NB4 (cell line): ENCODE measurements around the gene VEGFB.
A peak's percentile ranks its signal among the peaks of the same experiment; 100 is the strongest.

Experiments used
- DNase-seq: peaks from one replicate; pipeline ENCODE4 v3.0.0; 2010; ENCODE audit warnings: low read depth
- H3K4me3 ChIP-seq: one replicate; pipeline ENCODE4 v1.5.1; 2011; ENCODE audit warnings: mild to moderate bottlenecking, low read depth, low read length, moderate library complexity
- CTCF ChIP-seq: IDR thresholded peaks from one replicate; pipeline ENCODE4 v1.5.1; 2012; ENCODE audit warnings: low read depth, low read length
- MYC ChIP-seq: IDR thresholded peaks from 2 replicates; pipeline ENCODE4 v1.6.1; 2011; ENCODE audit warnings: low read depth, low read length
- POLR2A ChIP-seq: IDR thresholded peaks from 2 replicates; pipeline ENCODE4 v1.6.1; 2011; ENCODE audit warnings: mild to moderate bottlenecking; ENCODE audit not compliant: insufficient read length; ENCODE audit errors: extremely low read depth
- TF ChIP-seq, protein P1 (sequence below): IDR thresholded peaks from 2 replicates; pipeline ENCODE4 v1.6.1; 2011; ENCODE audit warnings: low read depth, low read length

Gene VEGFB

DNA sequence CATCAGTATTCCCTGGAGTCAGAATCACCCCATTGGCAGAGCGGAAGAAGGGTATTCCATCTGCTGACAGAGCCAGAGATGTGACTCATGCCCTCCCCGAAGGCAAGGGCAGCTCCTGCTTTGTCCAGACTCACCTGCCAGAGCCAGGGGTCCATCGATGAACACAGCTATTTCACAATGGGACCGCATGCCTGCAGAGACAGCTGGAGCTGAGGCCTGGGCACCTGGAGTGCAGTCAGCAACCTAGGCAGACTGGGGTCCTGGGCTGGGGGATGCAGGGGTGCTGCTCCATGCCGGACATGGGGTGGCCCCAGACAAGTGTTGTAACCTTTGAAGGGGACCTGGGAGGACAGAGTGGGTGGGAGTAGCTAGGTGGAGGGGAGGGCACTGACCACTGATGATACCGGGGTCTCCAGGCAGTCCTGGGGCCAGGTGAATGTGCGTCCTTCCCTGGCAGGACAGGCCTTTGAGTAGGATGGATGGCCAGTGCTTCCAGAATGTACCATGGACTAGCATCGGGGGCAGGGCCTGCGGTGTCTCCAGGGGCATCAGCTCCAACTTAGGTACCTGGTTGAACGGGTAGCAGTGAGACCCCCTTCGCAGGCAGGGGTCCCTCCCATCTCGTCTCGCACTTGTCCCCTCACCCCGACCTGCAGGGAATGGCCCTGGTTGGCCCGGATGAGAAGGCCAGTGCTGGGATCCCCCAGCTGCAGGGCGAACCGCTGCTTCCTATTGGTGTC, 10.1 kb upstream of the VEGFB start:
- no peak for TF ChIP-seq MYC
- no peak for TF ChIP-seq CTCF

DNA sequence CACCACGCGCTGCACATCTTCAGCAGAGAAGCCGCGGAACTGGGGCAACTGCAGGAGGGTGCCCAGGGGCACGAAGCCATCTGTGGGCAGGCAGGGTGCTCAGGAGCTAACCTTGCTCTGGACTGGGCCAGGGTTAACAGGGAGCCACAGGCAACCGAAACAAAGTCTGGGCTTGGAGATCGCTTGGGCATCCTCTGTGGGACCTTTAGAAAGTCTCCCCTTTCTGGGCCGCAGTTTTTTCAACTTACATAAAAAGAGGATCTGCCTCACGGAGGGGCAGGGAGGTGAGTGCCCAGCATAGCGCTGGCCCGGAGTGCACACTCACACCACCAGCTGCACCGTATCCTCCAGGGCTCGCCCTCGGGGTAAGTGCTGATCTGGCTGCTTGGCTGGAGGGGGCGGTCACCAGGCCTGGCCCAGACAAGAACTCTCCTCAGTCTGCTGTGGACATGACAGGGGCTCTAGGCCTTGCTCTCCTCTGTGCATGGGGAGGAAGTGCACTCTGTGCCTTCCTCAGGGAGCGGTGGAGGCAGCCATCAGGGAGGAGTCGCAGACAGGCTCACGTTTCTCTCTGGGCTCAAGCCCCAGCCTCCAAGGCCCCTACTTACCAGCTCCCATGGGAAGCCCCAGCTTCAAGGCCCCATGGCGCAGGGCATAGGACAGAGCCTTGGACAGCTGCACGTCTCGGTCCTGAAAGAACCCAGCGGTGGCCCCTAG, 9.3 kb upstream of the VEGFB start:
- DNase-seq: peak; percentile 49
- TF ChIP-seq, protein P1, sequence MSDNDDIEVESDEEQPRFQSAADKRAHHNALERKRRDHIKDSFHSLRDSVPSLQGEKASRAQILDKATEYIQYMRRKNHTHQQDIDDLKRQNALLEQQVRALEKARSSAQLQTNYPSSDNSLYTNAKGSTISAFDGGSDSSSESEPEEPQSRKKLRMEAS: no peak
- TF ChIP-seq POLR2A (no peak), MYC (no peak), CTCF (no peak)
- peak overlapping the region; percentile 83 for H3K4me3 ChIP-seq

More for the DNA sequence above, 10.1 kb upstream of the VEGFB start:
- no peak overlapping the region for H3K4me3 ChIP-seq
- DNase-seq: no peak

DNA sequence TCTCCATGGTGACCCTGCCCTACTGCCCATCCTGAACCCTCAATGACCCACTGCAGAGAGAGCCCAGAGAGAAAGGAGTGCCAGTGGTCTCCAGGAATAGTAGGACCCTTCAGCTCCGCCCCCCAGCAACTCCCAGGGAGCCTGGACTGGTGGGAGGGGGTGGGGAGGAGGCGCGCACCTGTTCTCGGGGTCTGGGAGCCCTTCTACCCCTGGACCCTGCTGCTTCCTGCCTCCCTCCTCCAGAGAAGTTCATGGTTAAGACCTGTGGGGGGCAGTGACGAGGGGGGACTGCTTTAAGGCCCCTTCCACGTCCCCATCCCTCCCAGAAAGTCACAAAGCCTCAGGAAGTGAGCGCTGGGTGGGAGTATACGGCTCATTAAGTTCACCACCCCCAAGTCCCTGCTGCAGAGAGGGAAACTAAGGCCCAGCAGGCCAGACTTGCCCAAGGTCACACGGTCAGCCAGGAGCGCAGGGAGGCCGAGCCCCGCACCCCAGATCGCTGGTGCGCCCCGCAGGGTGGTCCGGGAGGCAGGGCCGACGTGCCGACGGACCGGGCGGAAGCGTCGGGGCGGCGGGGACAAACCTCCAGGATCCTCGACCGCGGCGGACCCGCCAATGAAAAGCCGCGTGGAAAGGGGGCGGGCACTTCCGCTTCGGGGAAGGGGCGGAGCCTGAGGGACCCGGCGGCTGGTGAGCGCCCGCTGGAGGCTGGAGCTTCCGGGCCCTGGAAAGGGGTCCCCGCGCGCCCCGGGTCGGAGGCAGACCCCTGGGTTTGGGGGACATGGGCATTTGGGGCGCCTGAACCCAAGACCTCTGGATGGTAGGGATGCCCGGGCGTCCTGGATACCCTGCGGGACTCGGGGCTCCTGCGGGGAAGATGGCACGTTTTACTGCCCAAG, 8.5 kb upstream of the VEGFB start, which contains the start of the genes NUDT22 and TRPT1:
NUDT22 (plus strand) TSS at position 667 of the 899 bp plus-strand sequence. CDS start 379 bp downstream, outside the sequence.
TRPT1 (minus strand) TSS at position 579 of the 899 bp plus-strand sequence; CDS start at position 253, 326 bp downstream.
- H3K4me3 ChIP-seq: peak within 1 kb of the TSS; percentile 83
- TF ChIP-seq, protein P1: peak; percentile 78
- peak; percentile 61; the same call in 1 of the 2 replicates for TF ChIP-seq MYC
- TF ChIP-seq POLR2A: peak; percentile 77
- TF ChIP-seq CTCF: peak; percentile 25
- DNase-seq: peak; percentile 94

DNA sequence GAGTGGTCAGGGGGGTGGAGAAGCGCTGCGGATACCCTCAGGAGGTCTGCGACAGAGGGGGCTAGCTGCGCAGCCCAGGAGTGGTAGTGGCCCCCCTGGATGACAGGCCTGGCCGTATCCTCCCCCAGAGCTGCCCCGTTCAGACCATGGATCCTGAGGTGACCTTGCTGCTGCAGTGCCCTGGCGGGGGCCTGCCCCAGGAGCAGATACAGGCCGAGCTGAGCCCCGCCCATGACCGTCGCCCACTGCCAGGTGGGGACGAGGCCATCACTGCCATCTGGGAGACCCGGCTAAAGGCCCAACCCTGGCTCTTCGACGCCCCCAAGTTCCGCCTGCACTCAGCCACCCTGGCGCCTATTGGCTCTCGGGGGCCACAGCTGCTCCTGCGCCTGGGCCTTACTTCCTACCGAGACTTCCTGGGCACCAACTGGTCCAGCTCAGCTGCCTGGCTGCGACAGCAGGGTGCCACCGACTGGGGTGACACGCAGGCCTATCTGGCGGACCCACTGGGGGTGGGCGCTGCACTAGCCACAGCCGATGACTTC, 7.8 kb upstream of the VEGFB start:
- peak; percentile 55 for DNase-seq
- TF ChIP-seq MYC: no peak; the same call in 1 of the 2 replicates
- TF ChIP-seq CTCF: no peak
- TF ChIP-seq, protein P1: no peak
- no peak for TF ChIP-seq POLR2A
- peak overlapping the region; percentile 83 for H3K4me3 ChIP-seq

- DNase-seq: no peak
- no peak for TF ChIP-seq CTCF
- TF ChIP-seq, protein P1: no peak
- TF ChIP-seq MYC: no peak
- H3K4me3 ChIP-seq: peak overlapping the region; percentile 83
Measured at GRCh38 chr11:64227405-64227956, 6.9 kb upstream of the VEGFB start.
